GM21515 (cell line): ENCODE data around the gene KRT35.
"Not testable (repeated sequence)": the region's sequence is repeated elsewhere in the genome, so short reads cannot be mapped to it uniquely, and the experiment has no call there.

Experiments used
- ATAC-seq: cut with Tn5 transposase; IDR thresholded peaks from one replicate; pipeline ENCODE4 v1.9.1; 2021; ENCODE audit not compliant: unreplicated experiment

The KRT35 gene

DNA sequence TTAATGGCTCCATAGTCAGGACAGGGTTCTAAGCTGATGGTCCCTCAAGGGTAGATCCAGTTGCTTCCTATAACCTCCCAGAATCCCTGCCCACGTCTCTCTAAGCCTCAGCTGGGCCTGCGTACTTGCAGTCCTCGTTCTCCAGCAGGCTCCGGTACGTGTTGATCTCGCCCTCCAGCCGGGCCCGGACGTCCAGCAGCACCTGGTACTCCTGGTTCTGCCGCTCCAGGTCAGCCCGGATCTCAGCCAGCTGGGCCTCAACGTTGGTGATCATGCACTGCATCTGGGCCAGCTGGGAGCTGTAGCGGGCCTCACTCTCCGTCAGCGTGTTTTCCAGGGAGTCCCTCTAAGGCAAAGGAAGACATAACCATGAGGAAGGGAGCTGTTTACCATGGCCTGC lies 18.2 kb downstream of the KRT35 start:
- ATAC-seq = no peak

DNA sequence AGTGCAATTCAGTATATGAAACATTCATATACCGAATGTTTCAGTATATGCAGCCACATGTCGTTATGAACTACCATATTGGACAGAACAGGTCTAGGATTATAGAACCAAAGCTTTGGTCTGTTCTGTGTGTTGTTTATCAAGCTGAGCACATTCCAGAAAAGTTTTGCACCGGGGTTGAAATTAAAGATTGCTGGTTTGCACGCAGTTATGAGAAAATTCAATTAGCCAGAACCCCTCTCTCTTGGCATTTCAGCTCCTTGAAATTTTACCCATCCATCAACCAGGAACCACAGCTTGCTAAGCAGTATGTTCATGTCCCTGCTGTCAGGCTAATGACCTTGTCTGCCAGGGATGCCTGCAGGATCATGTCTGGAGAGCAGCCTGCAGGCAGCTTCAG lies 23.3 kb downstream of the KRT35 start:
- no peak for ATAC-seq

DNA sequence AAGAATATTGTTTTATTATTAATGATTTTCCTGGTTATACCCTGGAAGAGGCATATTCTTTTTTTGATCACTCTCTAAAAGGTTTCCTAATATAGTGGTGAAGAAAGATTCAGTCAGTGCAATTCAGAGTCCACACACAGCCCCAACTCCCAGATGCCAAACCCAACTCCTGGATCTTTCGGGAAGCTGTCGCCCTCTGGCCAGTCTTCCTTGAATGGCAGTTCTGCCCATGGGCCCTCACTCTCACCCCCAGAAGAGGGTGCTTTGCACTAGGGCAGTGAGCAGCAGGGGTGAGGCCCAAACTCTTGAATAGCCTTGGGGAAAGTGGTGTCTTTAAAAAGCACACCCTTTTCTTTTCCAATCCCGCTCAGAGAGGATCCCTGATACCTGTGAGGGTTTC lies 24.7 kb downstream of the KRT35 start:
- ATAC-seq = no peak

DNA sequence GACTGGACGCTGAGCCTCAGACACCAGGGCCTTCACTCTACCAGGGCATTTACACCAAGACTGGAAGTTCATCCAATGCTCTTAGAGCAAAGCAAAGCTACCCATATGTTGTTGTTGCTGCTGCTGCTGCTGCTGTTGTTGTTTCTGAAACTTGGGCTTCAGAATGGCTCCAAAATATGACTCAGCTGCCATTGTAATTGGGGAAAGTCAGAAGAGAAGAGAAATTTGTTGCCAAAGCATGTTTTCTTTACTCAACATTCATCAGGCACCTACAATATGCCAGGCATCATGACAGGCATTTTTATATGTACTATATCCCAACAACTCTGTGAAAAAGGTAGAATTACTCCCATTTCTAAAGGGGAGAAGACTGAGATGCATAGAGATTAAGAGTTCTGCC lies 25.7 kb downstream of the KRT35 start:
- no peak for ATAC-seq

DNA sequence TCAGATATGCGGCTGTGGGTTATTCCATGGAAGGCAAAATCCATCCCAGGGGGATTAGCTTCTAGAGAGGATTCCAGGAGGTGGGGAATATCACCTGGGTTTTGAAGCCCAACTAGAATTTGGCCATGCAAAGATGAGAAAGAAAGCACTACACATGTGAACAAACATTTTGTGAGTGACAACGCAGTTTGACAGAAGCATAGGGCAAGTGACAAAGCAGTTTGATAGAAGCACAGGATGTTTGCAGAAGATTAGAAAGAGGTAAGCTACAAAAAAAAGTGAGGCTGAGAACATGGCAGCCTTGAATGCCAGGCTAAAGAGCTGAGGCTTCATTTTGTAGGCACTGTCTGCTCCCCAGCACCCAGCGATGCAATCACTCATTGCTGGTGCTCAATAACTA lies 27.9 kb downstream of the KRT35 start:
- ATAC-seq = no peak

DNA sequence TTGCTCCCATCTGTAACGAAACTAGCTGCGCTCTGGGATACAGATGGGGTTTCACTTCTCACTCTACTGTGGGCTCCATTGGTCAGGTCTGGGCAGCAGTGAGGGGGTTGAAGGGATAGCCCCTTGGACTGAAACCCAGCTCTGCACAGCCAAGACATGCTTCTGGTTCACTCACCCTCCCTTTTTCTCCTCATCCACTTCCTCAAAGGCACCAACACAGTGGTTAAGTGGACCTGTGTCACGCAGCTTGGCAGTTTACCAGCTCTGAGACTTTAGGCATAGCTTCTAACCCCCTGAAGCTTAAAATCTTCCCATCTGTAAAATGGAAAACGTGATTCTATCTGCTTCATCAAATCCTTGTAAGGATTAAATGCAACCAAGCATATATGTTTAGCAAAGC lies 28.7 kb downstream of the KRT35 start:
- ATAC-seq = no peak

DNA sequence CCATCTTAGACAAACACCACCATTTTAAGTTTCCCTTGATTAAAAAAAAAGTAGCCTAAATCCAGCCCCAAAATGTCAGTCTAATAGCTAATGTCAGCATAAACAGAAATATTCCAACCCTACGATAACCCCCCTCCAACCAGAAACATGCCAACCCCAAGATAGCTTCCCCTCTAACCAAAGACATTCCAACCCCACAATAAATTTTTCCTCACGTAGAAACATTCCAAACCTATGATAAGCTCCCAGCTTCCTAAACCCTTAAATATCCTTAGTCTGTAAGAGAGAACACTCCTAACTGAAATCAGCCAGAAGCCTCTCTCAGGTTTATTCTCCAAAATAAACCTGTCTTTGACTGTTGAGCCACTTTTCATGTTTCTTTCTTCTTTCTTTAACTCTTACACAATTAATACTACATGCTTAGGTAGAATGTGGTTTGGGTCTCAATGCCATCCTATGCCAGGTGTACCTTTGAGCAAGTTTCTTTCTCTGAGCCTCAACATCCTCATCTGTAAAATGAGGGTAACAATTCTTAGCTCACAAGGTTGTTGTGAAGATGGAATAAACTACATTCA lies 29.7 kb downstream of the KRT35 start:
- no peak for ATAC-seq

DNA sequence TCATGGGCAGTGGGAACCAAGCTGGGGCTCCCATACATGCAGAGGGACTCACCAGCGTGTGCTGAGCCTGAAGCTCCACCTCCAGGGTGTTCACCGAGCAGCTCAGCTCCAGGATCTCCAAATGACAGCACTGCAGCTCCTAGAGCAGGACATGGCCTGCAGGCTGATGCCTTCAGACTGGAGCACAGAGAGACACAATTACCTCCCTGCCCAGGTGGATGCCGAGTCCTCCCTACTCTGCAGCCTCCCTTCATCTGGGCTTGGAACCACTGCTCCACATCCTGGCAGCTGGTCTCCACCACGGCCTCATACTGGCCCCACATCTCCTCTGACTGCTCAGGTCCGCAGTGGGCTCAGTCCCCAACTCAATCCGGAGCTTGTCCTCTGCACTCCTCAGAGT lies 31.9 kb downstream of the KRT35 start:
- no peak for ATAC-seq

DNA sequence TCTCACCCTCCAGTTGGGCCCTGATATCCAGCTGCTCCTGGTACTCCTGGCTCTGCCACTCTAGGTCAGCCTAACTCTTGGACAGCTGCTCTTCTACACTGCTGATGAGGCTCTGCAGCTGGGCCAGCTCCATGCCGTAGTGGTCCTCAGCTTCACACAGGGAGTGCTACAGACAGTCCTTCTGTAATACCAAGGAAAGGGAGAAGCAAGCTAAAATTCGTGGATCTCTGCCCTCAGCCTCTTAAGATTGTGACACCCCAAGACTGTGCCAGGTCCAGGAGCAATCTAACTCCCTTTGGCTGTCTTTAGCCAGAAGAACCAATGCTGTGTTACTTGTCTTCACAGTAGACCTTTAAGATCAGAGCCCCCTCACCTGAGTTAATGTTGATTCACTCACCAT lies 32.4 kb downstream of the KRT35 start:
- no peak for ATAC-seq

DNA sequence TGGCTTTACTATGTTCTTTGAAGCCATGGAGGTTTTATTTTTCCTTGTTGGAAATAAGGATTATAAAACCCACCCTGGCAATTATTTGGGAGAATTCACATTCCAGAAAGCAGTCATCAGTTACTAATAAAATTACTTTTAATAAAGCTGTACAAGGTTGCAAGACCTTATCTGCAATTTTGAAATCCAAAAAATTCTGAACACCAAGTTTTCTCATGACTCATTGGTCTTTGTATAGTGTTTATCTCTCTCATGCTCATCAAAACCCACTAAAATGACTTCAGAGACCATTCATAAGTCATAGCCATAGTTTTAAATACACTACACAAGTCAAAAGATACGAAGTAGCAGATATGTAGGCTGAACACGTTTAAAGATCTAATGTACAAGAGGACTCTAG lies 34.1 kb downstream of the KRT35 start:
- no peak for ATAC-seq

DNA sequence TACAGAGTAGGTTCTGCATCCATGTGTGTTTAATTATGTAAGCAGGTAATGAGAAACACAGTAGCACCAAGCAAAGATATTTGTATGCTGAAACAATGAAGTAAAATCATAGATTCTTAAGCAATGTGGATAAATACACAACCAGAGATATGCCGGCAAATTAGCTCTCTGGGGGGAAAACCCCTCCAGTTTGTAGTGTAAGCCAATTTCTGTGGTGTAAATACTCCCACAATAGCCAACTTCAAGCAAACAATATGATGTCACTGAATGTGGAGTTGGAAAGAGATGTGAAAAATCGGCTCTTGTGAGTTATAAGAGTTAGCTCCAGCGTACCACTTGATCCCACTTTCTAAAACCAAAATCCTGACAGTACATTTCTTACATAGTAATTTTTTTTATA lies 36.3 kb downstream of the KRT35 start:
- ATAC-seq = no peak

DNA sequence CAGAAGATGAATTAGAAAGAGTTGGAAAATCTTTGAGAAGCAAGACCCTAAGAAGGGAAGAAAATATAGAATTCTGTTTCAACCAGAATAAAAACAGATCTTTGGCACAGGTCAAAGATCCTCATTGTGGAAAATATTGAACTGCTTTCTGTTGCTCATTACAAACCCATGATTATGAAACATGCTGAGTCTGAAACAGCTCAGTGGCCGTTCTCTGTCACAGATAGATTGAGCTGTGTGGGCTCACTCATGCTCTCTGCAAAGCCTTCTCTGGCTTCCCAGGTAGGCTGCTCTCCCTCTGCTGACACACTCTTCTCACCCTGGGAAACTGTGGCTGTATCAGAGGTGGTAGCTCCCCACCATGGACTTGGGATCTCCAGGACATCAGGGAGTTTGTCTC lies 36.8 kb downstream of the KRT35 start:
- no peak for ATAC-seq

DNA sequence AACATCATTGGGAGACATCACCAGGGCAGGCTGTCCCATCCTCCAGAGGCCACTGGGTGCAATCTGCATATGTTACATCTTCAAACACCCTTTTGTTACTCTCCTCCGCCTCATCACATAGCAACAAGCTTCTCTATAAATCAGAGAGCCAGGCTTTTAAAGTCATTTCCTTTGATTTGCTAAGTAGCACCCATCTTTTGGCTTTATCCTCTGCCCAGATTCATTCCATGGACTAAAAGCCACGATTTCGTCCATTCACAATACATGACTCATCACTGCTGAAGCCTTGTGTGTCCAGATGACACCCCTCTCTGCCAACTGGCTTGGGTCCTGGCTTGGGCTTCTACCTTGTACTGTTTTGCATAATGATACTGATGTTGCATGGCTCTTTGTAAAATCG lies 38.2 kb downstream of the KRT35 start:
- no peak for ATAC-seq

DNA sequence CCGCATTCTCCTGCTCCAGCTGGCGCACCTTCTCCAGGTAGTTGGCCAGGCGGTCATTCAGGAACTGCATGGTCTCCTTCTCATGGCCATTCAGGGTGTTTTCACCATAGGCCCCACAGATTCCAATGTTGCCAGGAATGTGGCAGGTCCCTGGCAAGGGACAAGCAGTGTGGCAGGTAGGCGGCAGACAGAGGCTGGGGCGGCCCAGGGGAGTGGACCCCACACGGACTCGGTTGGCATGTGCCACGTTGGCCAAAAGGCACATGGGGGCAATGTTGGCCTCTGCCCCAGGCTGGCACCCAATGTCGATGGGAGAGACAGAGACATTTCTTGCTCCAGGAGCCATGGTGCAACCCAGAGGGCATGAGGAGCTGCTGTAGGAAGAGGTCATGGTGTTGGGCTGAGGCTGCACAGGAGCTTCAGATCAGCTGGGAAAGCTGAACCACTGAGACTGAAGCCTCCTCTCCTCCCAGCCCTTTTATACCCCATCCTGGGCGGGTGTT lies 40.4 kb downstream of the KRT35 start, which contains the start of gene KRT38:
Gene KRT38 (minus strand): TSS at position 453 of the 503 bp plus-strand sequence. CDS start 62 bp downstream, at position 391.
- no peak for ATAC-seq

DNA sequence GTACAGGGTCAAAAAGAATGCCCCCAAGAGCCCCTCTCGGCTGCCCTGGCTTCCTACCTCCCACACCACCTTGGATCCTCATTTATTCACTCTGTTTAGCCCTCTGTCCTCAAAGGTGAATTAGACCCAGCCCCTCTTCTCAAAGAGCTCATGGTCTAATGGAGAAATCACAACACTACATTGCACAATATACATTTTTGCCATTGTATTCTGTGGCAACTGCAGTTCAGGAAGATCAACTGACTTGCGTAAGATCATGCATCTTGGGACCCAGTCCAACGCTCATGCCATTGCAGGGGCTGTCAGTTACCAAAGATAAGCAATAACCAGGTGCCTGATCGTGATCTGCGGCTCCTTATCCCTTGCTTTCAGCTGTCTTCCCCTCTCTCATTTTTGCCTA lies 41.6 kb downstream of the KRT35 start:
- ATAC-seq = no peak

DNA sequence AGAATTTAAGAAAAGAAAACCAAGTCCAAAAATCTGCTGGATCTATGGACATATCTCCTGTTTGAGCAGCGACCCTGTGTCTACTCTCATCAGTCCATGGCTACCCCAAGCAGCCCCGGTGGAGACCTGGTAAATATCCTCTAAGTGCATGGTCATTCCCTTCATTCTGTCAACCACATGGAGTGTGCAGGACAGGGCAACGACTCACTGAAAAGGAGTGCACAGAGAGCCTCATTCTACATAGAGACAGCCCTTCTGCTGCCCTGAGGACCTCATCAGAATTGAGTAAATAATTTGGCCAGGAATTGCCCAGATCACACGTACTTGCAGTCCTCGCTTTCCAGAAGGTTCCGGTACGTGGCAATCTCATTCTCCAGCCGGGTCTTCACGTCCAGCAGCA lies 43.2 kb downstream of the KRT35 start:
- no peak for ATAC-seq

DNA sequence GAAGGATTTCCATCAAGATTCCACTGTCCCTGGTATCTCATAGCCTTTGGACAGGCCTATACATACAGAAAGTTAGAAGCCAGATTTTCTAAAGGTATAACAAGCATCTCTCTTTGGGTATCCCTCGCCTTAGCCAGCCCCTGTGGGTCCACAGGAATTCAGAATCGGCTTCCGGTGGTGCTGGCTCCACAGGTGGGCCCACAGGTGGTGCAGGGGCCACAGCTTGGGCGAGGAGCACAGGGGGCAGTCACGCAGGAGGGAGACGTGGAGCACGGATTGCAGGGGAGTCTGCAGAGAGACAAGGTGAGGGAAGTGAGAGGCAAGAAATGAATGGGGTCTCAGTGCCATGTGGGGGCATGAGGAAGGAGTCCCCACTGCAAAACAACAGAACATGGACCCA lies 43.7 kb downstream of the KRT35 start:
- ATAC-seq = no peak

DNA sequence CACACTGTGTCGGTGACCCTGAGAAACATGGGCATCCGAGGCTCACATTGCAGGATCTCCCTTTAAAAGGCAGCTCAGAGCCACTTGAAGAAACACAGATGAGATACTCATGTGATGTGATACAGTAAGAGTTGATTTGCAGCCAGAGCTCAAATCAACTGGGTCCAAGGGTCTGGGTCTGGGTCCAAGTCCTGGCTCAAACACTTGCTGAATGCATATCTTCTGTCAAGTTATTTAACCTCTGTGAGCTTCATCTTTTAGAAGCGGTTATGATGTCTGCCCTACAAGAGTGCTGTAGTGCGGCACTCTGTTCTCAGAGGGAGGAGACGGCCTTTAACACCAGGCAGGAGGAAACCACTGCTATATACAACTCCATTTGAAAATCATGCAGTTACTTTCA lies 46.5 kb downstream of the KRT35 start:
- ATAC-seq = no peak

DNA sequence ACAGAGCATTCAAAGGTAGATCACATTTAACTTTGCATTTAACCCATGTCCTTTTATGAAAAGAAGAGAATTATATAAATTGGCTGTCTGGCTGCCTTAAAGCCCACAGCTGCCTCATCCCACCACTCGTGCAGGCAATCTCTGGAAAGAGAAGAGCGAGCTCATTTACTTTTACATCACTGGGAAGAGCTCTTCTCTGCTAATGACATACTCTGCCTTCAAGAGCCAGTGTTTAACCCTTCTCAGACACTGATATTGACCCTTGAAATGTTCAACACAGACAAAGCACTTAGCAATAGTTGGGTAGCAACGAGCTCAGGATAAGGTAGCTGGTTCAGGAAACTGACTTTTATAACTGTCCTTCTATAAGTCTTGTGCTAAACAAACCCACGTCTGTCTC lies 46.9 kb downstream of the KRT35 start:
- ATAC-seq = no peak

DNA sequence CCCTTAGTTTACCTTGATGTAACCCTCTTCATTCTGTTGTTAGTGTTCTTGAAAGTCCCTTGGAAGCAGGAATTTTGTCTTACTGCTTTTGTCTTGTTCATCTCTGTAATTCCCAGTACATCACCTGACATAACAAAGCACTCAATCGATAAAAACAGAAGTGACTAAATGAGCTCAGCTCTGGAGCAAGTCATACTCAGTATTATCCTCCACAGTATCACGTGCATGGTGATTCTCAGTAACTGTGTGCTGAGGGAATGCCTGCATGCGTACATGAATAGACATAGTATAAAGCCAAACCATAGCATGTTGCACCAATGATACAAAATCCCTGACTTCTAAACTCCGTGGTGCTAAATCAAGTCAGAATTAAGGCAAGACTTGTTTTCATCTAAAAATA lies 47.4 kb downstream of the KRT35 start:
- no peak for ATAC-seq

DNA sequence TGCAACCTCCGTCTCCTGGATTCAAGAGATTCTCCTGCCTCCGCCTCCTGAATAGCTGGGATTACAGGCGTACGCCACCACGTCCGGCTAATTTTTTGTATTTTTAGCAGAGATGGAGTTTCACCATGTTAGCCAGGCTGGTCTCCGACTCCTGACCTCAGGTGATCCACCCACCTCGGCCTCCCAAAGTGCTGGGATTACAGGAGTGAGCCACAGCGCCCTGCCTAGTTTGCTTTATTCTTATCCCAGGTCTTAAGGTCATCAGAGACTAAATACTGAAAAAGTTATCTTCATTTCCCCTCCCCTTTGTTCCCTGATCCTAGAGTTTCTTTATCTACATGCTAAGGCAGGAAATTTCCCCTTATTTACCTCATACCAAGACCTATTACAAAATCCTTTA lies 50.6 kb downstream of the KRT35 start:
- not testable (repeated sequence) for ATAC-seq

DNA sequence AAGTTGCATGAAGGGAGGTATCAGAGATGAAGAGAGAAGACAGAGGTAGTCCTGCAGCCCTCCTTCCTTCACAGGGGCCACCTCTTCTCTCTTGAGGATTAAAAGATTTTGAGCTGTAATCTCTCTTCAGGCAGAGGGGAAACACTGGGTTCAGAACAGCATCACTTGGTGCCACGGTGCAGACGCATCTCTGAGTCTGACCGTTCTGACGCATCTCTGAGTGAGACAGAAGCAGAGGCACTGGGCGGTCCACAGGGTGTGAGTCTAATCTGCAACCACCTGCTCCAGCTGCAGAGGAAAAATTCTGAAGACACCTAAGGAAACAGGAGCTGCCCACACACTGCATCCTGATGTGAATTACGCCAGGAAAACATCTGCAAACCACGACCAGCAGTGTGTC lies 51.3 kb downstream of the KRT35 start:
- ATAC-seq = no peak

DNA sequence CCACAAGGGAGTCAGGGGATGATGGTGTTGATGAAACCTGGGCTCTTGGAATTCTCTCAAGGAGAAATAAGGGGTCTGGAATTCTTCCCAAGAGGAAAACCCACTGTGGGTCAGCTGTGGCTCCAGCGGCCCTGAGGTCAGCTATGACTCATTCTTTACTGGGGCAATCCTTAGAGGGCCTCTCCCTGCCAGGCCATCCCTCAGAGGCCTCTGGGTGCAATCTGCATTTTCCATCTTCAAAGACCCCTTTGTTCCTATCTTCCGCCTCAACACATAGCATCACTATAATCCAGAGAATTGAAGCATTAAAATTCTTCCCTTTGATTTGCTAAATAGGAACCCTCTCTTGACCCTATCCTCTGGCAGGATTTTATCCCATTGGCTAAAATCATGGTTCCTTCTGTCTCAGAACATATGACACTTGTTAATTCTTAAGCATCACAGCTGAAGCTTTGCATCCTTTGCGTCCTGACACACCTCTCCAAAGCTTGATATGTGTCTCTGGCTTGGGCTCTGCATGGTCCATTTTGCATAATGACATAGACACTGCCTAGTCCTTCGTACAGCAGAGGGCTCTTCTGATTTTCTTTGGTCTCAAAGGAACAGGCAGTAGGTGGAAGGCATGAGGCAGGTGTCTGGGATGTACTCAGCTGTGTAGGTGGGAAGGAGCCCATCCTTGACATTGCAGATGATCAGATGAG lies 52.2 kb downstream of the KRT35 start:
- no peak for ATAC-seq
